T47D (cell line): ENCODE results near the gene LDHB.
"Not testable (repeated sequence)": the region's sequence is repeated elsewhere in the genome, so short reads cannot be mapped to it uniquely, and the experiment has no call there.

Experiments
- DNase-seq, 2 experiments: peaks; one replicate each; pipeline versions ENCODE4 v3.0.0 to v3.0.0-alpha.2; 2011 to 2012; ENCODE audit warnings: low read depth in 1 of 2, low spot score in 1 of 2
- JUND ChIP-seq: IDR thresholded peaks from 2 replicates; pipeline ENCODE4 v1.6.1; 2012; ENCODE audit warnings: low read depth
- in situ Hi-C: cut with HindIII; loops from 2 replicates; pipeline ENCODE4 v1.10.0; 2016; ENCODE audit warnings: low sequenced_read_pairs, low pct_unique_long_range_greater_than_20kb

LDHB gene

DNA sequence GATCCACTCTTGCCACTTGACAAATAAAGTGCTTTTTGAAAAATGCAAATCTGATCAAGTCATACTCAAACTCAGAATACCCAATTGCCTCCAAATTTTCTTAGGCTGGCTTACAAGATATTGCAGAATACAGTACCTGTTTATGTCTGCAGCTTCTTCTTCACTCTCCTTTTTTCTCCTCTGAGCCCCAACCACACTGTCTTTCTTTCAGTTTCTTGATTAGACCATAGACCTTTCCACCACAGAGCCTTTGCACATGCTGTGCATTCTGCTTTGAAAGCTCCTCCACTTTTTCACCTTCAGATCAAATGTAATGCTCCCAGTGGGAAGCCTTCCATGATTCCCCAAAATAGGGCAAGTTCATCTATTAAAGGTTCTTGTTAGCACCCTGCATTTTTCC, 39.1 kb downstream of the LDHB start:
- DNase-seq, result no peak
- TF ChIP-seq JUND, result no peak
- in situ Hi-C loops, result no loop called here

DNA sequence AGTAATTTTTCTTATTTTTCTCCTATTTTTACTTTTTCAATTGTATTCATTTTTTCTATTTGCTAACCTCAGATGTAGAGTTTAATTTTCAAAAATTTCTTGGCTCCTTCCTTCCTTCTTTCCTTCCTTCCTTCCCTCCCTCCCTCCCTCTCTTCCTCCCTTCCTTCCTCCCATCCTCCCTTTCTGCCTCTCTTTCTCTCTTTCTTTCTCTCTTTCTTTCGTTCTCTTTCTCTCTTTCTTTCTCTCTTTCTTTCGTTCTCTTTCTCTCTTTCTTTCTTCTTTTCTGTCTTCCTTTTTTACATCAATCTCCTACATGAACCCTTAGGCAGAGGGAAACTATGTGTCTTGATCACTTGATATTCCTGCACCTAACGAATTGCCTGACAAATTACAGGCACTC, 40.6 kb downstream of the LDHB start:
- TF ChIP-seq JUND, result no peak

DNA sequence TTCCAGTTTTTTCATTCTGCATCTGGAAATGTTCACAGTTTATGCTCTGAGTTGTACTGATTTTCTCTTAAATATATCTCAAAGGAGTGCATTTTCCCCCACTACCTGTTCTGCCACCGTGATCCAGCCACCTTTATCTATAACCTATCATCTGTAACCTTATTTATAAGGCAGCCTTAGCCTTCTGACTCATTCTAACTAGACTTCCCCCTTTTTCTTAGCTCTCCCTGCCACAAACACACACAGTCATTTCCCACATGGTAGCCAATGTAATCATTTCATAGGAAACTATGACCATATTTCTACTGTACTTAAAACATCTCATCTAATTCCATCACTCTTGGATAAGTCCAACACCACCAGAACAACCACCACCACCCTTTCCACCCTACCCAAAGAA, 42.2 kb downstream of the LDHB start:
- in situ Hi-C loops, result no loop called here
- TF ChIP-seq JUND, result no peak
- DNase-seq, result no peak

More for the DNA sequence above, 40.6 kb downstream of the LDHB start:
- DNase-seq, result no peak
- in situ Hi-C loops, result no loop called here

DNA sequence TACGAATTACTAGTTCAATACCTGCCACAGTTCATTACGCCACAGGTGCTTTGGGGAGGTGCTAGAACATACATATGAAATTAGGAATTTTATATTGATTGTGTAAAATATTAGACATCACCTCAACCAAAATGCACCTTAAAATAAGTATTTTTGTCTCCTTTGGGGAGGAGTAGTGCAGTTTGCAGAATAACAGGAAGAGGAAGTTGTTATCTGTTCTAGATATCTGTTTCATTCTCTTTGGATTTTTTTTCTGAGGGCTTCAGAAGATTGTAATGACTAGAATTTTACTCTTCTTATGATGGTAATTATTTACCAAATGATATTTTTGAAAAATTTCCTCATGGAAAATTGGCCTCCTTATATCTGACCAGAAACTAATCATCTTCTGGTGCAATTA, 43.1 kb downstream of the LDHB start:
- TF ChIP-seq JUND, result no peak
- no peak for DNase-seq
- in situ Hi-C loops, result no loop called here

DNA sequence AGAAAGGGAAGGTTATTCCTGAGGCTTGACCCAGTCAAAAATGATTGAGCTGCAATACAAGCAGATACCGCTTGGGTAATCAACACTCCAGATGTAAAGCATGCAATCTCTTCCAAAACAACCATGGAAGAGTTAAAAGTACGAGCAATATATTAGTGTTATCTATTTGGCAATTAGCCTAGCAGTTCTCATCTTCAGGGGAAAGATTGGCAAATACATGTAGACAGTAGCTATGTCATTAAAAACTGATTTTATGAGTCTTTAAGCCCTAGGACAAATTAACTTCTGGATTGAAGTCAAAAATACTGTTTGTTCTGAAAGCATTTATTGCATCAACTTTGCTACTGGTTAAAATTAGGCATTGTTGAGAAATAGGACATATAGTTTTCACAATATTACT, 43.7 kb downstream of the LDHB start:
- no peak for DNase-seq
- in situ Hi-C loops, result no loop called here
- TF ChIP-seq JUND, result no peak

DNA sequence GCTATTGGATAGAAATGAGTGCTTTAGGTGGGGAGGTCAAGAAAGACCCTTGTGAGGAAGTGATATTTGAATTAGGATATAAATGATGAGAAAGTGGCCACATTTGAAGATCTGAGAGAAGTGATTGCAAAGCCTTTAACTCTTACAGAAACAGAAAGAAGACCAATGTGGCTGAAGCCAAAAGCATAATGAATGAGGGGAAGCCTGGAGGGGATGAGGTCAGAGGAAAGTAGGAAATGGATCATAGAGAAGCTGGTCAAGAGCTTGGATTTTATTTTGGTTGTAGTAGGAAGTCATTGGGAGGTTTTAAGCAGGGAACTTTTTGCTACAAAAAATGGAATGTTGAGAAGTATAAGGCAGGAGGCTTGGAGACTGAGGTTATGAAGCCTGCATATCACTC, 49.4 kb downstream of the LDHB start:
- in situ Hi-C loops, result no loop called here
- DNase-seq, result no peak
- no peak for TF ChIP-seq JUND

DNA sequence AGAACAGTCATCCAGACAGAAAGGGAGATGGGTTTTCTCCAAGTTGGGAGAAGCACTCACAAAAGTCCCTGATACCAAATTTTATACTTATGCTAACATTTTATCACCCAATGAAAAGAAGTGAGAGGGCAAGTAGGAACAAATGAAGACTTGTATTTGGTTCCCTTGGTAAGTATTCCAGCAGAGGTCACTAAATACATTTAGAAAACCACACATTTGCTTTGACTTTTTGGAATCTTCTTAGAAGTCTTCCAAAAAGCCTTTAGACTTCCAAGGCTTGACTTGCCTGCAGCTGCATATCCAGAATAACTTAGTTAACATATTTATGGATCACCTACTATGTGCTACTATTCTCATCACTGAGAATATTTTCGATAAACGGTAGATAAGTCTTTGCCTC, 49.9 kb downstream of the LDHB start:
- peak in 1 of 2 experiments; percentile 62 for DNase-seq
- in situ Hi-C loops, result no loop called here
- no peak for TF ChIP-seq JUND

DNA sequence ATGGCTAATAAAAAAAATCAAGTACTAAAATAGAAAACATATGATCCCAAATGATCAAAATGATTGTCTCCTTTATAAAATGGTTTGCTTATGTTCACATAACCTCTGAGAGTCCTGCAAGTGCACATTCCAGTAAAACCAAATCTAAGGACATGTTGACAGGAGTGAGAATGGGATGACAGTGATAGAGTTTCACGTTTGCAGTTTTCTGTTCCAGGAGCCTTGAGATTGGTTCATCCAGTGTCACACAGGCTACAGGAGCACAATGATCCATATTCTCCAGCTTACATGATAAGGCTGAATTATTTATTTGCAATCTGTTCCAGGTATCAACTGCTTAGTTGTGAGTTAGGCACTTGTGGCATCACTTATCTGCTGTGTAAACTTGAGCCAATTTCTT, 51.5 kb downstream of the LDHB start:
- DNase-seq, result no peak
- in situ Hi-C loops, result no loop called here
- TF ChIP-seq JUND, result no peak

DNA sequence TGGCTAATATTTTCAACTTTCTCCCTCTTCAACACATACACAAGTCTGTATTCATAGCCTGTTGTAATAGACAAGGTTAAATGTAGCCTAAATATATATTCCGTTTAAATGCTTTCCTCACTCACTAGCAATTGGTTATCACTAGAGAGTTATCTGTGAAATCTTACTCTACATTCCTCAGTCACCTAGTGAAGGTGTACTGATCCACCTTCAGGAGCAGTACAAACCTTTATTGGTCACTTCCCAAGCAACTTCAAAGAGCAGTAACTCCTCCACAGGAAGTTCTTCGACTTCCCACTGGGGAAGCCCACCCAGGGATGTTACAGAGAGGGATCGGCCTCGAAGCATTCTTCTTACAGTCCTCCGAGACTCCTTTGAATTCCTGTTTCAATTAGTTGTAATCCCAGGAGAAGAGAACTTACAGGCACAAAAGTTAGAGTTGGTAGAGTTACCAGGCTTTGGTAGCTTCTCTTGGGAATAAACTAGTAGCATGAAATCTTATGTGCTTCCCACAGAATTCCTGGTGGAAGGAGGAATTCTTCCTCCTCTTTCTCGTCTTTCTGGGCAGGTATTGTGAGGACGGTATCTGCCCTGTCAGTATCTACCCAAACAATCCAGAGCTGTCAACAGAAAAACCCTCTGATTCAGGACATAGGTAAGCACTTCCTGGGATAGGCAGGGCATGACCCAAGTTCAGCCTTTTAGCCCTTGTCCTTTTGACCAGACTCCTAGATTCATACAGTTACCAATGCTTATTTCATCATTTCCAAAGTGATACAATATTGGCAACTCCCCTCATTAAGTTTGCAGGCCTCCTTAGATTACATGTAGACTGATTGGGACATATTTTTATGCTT, 53.2 kb downstream of the LDHB start, which contains the start of gene GYS2:
GYS2 (minus strand) TSS at position 603 of the 857 bp plus-strand sequence; CDS start at position 348, 255 bp downstream.
- in situ Hi-C loops, result no loop called here
- DNase-seq, result no peak
- no peak for TF ChIP-seq JUND

DNA sequence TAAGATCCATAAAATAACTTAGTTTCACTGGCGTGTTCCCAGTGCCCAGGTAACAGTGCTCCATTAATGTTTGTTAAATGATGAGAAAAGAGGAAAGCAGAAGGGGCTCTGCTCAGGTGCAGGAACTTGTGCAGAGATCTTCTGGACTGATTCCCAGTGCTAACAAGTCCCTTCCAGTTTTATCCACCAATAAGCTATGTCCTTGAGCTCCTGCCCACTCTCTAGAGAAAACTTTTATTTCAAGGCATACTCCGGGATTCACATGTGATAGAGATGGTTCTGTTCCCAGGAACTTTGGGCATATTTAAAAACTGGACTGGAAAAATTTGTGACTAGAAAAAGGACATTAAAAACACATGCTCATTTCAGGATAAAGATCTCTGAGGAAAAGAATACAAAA, 54.9 kb downstream of the LDHB start:
- no peak for DNase-seq
- no peak for TF ChIP-seq JUND
- in situ Hi-C loops, result no loop called here

DNA sequence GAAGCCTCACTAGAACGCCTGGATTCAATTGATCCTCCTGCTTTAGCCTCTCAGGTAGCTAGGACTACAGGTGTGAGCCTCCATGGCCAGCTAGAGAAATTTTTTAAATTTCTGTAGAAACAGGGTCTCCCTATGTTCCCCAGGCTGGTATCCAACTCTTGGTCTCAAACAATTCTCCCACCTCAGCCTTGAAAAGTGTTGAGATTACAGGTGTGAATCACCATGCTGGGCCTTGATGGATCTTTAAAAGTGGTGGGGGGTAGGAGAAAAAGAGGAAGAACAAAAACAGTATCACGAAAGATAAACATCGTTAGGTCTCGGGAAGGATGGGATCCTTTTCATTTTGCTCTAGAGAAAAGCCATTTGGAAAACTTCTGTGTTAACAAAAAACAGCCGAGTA, 57.4 kb downstream of the LDHB start:
- in situ Hi-C loops, result no loop called here
- DNase-seq, result no peak
- TF ChIP-seq JUND, result no peak

DNA sequence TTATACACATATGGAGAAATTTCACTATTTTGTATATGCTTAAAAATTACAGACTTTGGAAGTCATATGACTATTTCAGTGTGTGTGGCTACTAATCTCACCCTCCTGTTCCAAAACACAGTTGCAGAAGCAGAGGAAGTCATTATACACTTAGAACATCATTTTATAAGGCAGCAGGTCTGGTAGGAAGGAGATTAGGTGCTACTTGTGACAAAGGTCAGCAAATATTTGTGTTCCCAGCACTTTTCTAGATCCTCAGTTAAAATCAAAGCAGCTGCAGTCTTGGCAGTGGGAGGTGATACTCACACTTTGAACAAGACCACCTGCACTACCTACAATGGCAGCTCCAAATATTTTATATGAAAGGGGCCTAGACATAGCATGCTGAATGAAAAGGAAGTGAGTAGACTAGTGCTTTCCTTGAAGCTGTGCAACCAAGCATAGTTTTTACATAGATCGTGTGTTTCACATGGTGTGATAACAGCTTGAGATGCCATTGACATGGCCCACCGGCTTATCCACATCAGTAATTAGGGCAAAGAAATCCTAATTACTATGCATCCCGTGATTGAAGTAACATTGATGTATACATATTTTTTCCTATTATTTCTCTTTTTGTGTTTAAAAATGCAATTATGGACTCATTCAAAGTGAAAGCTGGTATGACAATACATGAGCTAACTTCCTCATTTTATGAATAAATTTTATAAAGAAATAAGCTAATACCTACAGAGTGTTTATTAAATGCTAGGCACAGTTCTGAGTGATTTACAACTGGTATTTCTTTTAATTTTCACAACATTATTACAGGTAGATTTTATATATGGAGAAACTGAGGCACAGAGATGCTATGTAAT, 58.3 kb downstream of the LDHB start:
- in situ Hi-C loops, result no loop called here
- TF ChIP-seq JUND, result no peak
- DNase-seq, result no peak

DNA sequence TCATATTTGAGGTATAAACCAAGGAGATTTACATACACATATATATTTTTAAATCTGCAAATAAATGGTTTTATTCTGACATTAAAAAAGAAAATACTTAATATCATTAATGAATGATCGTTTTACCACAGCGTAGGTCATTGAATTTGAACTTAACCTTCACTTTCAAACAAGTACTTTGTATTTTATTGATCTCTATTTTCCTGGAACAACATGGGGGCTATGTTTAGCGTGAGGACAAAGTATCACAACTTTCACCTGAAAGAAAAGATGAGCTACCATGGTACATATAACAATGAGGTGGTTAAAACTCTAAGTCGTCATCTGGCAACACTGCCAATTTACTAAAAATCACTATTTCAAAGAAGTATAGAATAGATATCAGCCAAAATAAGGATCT, 59.0 kb downstream of the LDHB start:
- in situ Hi-C loops, result no loop called here
- DNase-seq, result no peak
- no peak for TF ChIP-seq JUND

DNA sequence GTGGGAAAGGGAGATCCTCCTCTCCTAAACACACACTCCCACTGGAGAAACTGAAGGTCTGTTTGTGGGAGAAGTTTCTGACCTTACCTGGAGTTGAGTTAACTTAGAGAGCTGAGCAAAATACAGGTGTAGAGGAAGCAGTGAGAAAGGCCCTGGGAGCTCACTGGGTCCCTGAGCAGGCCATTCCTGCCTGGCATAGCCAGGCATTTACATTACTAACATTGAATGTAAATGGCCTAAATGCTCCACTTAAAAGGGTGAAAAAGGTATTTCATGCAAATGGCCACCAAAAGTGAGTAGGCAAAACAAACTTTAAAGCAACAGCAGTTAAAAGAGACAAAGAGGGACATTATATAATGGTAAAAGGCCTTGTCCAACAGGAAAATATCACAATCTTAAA, 62.3 kb downstream of the LDHB start:
- DNase-seq, in situ Hi-C loops: not testable (repeated sequence)
